Tibial artery (tissue), 4 donors: ENCODE data around the gene NTN1.

ENCODE experiments used
- DNase-seq, 2 donors: peaks; one replicate each; pipeline ENCODE4 v3.0.0-alpha.2; 2019
- H3K27ac ChIP-seq, 2 donors: fragments of 200-600 bp; sonication (generic) in 1 of 2; 1 replicate in 1 of 2; 2 replicates in 1 of 2; pipeline ENCODE4 v1.5.1; 2018 to 2019; ENCODE audit warnings: mild to moderate bottlenecking in 1 of 2
- H3K27me3 ChIP-seq, 2 donors: fragments of 200-600 bp; sonication (generic) in 1 of 2; one replicate each; pipeline versions ENCODE4 v1.5.1 to v1.6.0; 2016 to 2019
- H3K36me3 ChIP-seq, 3 donors: fragments of 200-600 bp; sonication (generic) in 2 of 3; one replicate each; pipeline ENCODE4 v1.5.1; 2016 to 2019; ENCODE audit warnings: mild to moderate bottlenecking in 2 of 3
- H3K4me1 ChIP-seq, 4 donors: fragments of 200-600 bp; sonication (generic) in 2 of 4; 1 replicate in 3 of 4; 2 replicates in 1 of 4; pipeline ENCODE4 v1.5.1; 2016 to 2019
- H3K4me3 ChIP-seq, 2 donors: fragments of 200-600 bp; sonication (generic) in 1 of 2; 1 replicate in 1 of 2; 2 replicates in 1 of 2; pipeline ENCODE4 v1.5.1; 2018 to 2019; ENCODE audit warnings: mild to moderate bottlenecking in 2 of 2
- H3K9me3 ChIP-seq, 3 donors: fragments of 200-600 bp; sonication (generic) in 1 of 3; one replicate each; pipeline ENCODE4 v1.5.1; 2016 to 2019
- intact Hi-C: fragments of 100-400 bp; cut with DNase I; formaldehyde crosslinking; loops from one replicate; pipeline ENCODE4 v1.15.0; 2023; ENCODE audit warnings: low total_unique reads
- TF ChIP-seq, protein P1 (sequence below), 2 experiments: fragments of 200-600 bp in 1 of 2; fragments of 450-650 bp in 1 of 2; IDR thresholded peaks; one replicate each; pipeline ENCODE4 v1.5.1; 2017 to 2019; ENCODE audit warnings: antibody characterized with exemption in 2 of 2, mild to moderate bottlenecking in 1 of 2, moderate library complexity in 1 of 2

Gene NTN1

GRCh38 chr17:9230861-9231260, 209.6 kb downstream of the NTN1 start:
- Histone ChIP-seq H3K4me1 (peaks cover 0 to 10% (median 7%) of the 10 kb centered on the region in 4 donors), H3K4me3 (no peak overlapping the region), H3K9me3 (no peaks in the 10 kb centered on the region), H3K27me3 (no peaks in the 10 kb centered on the region), H3K27ac (no peak overlapping the region), H3K36me3 (no peaks in the 10 kb centered on the region)
- intact Hi-C loops = no loop called here
- TF ChIP-seq, protein P1, sequence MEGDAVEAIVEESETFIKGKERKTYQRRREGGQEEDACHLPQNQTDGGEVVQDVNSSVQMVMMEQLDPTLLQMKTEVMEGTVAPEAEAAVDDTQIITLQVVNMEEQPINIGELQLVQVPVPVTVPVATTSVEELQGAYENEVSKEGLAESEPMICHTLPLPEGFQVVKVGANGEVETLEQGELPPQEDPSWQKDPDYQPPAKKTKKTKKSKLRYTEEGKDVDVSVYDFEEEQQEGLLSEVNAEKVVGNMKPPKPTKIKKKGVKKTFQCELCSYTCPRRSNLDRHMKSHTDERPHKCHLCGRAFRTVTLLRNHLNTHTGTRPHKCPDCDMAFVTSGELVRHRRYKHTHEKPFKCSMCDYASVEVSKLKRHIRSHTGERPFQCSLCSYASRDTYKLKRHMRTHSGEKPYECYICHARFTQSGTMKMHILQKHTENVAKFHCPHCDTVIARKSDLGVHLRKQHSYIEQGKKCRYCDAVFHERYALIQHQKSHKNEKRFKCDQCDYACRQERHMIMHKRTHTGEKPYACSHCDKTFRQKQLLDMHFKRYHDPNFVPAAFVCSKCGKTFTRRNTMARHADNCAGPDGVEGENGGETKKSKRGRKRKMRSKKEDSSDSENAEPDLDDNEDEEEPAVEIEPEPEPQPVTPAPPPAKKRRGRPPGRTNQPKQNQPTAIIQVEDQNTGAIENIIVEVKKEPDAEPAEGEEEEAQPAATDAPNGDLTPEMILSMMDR (IDR thresholded peaks at IDR 0.05) = no peak
- no peak for DNase-seq

GRCh38 chr17:9231449-9232154, 210.3 kb downstream of the NTN1 start:
- H3K27ac ChIP-seq = no peak overlapping the region

GRCh38 chr17:9232155-9232475, 210.8 kb downstream of the NTN1 start:
- TF ChIP-seq, protein P1 (IDR thresholded peaks at IDR 0.05) = no peak
- H3K36me3 ChIP-seq = peaks cover 0 to 1% (median 0%) of the 10 kb centered on the region in 3 donors
- H3K4me1 ChIP-seq = peaks cover 0 to 21% (median 9%) of the 10 kb centered on the region in 4 donors
- no peak for DNase-seq
- intact Hi-C loops = no loop called here
- H3K27ac ChIP-seq = no peak overlapping the region
- H3K9me3 ChIP-seq = no peaks in the 10 kb centered on the region
- no peak overlapping the region for H3K4me3 ChIP-seq
- H3K27me3 ChIP-seq = no peaks in the 10 kb centered on the region

More at GRCh38 chr17:9231449-9232154, 210.3 kb downstream of the NTN1 start:
- no peak for DNase-seq
- Histone ChIP-seq H3K36me3 (no peaks in the 10 kb centered on the region), H3K27me3 (no peaks in the 10 kb centered on the region), H3K9me3 (no peaks in the 10 kb centered on the region), H3K4me1 (peaks cover 0 to 18% (median 8%) of the 10 kb centered on the region in 4 donors), H3K4me3 (no peak overlapping the region)
- intact Hi-C loops = no loop called here
- TF ChIP-seq, protein P1 (IDR thresholded peaks at IDR 0.05) = no peak

DNA sequence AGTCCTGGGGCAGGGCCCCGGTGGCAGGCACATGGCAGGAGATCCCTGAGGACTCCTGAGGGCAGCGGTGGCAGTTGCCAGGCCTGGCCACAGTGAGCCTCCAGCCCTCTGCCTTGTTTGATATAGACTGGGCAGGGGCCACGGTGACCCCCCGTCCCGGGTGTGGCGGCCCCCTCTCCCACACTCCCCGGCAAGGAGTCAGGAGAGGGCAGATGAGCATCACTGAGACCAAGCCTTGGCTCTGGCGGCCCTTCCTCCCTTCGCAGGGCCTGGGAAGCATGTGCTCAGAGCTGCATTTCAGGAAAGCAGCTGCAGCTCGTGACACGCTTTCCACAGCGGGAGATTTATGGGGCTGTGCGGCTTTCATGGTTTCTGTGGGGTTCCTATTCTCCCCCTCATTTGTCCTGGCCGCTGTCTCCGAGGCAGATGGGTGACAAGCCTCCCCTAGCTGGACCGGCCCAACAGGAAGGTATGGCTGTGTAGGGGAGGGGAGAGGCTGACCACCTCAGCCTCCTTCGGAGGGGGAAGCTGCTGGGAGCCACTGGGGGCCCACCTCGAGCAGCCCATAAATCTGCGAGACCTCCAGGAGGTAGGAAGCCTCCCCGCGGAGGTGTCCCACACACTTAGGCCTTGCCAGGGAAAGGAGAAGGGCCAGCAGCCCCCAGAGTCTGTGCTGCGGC, 211.4 kb downstream of the NTN1 start:
- TF ChIP-seq, protein P1 (IDR thresholded peaks at IDR 0.05) = no peak
- Histone ChIP-seq H3K4me1 (peaks cover 0 to 23% (median 8%) of the 10 kb centered on the region in 4 donors), H3K36me3 (peaks cover 0 to 3% (median 0%) of the 10 kb centered on the region in 3 donors), H3K4me3 (no peak overlapping the region), H3K9me3 (no peaks in the 10 kb centered on the region), H3K27ac (no peak overlapping the region), H3K27me3 (no peaks in the 10 kb centered on the region)
- DNase-seq = no peak
- intact Hi-C loops = no loop called here

DNA sequence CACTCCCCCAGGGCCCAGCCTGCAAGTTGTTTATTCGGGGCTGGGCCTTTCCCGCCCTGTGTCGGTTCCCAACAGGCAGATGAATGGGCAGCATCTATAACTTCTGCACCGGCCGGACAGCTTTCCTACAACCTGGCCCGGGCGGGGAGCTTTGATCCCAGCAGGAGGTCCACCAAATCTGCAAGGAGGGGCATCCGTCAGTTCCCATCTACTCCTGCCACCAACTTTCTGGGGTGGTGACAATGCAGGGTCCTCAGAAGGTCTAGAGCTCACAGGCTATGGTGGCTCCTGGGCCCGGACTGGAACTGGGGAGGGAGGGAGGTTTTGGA, 211.9 kb downstream of the NTN1 start:
- TF ChIP-seq, protein P1 (IDR thresholded peaks at IDR 0.05) = no peak
- no peak for DNase-seq
- peaks cover 0 to 23% (median 8%) of the 10 kb centered on the region in 4 donors for H3K4me1 ChIP-seq
- intact Hi-C loops = no loop called here
- no peaks in the 10 kb centered on the region for H3K9me3 ChIP-seq
- H3K27me3 ChIP-seq = no peaks in the 10 kb centered on the region
- no peak overlapping the region for H3K4me3 ChIP-seq
- peaks cover 0 to 3% (median 0%) of the 10 kb centered on the region in 3 donors for H3K36me3 ChIP-seq
- H3K27ac ChIP-seq = no peak overlapping the region
